Measurements from ENCODE around the gene CEBPG.

- TF ChIP-seq CTCF (IDR thresholded peaks at IDR 0.05; ENCODE audit: poor library complexity, severe bottlenecking) (no peak), EZH2 (IDR thresholded peaks at IDR 0.05; ENCODE audit: borderline replicate concordance, insufficient read depth, low read length, poor library complexity, severe bottlenecking) (no peak), RAD21 (conservative IDR thresholded peaks at IDR 0.05) (no peak), EP300 (conservative IDR thresholded peaks at IDR 0.05; ENCODE audit: poor library complexity, severe bottlenecking) (no peak), POLR2AphosphoS5 (IDR thresholded peaks at IDR 0.05) (no peak), REST (IDR thresholded peaks at IDR 0.05; ENCODE audit: borderline replicate concordance) (no peak), MXI1 (conservative IDR thresholded peaks at IDR 0.05; ENCODE audit: poor library complexity, severe bottlenecking) (no peak), SMC3 (conservative IDR thresholded peaks at IDR 0.05; ENCODE audit: poor library complexity) (no peak), TAF1 (IDR thresholded peaks at IDR 0.05; ENCODE audit: low read depth) (no peak)
Observed at GRCh38 chr19:33333151-33333550, 40.4 kb upstream of the CEBPG start.
